PC-3 (cell line): ENCODE data around the gene TINCR. TPM values are rescaled to one million over a fixed set of nuclear protein-coding genes. Genes with fewer than 3 reads are reported as not detected.

ENCODE experiments used
- ATAC-seq: fragments of 200-7000 bp; cut with Tn5 transposase; 2 replicates; pipeline ENCODE4 v1.9.1; 2020; ENCODE audit warnings: mild to moderate bottlenecking, moderate library complexity
- BruUV-seq: library from RNA; stranded (reverse); fragments of 400-500 nt; replicated peaks from 2 replicates; lab custom pipeline; 2021; lab: Mats Ljungman, UMichigan
- CTCF ChIA-PET: fragments of 300-600 bp; sonication (Branson Sonifier 250); formaldehyde crosslinking; loops from one replicate; lab custom pipeline; 2022; ENCODE audit warnings: antibody characterized with exemption; lab: Charles Lee
- POLR2A ChIA-PET: fragments of 300-600 bp; sonication (Branson Sonifier 250); formaldehyde crosslinking; loops from one replicate; lab custom pipeline; 2022; ENCODE audit warnings: antibody characterized with exemption; ENCODE audit not compliant: unreplicated experiment; lab: Charles Lee
- DNase-seq: peaks from one replicate; pipeline ENCODE4 v3.0.0-alpha.2; 2015
- H2AFZ ChIP-seq: fragments of 300-600 bp; sonication (generic); 2 replicates; pipeline ENCODE4 v1.6.0; 2016; ENCODE audit warnings: antibody characterized with exemption, low read length
- H3F3A ChIP-seq: fragments of 300-600 bp; sonication (generic); one replicate; pipeline ENCODE4 v1.6.0; 2017; ENCODE audit warnings: antibody characterized with exemption, low read length, control low read depth, mild to moderate bottlenecking; ENCODE audit not compliant: unreplicated experiment
- H3K27ac ChIP-seq: fragments of 300-600 bp; sonication (generic); 2 replicates; pipeline ENCODE4 v1.5.1; 2016; ENCODE audit warnings: mild to moderate bottlenecking, low read length
- H3K27me3 ChIP-seq: fragments of 300-600 bp; sonication (generic); 2 replicates; pipeline ENCODE4 v1.6.1; 2016; ENCODE audit warnings: low read length, mixed read lengths
- H3K36me3 ChIP-seq: fragments of 300-600 bp; sonication (generic); 2 replicates; pipeline ENCODE4 v1.6.1; 2016; ENCODE audit warnings: low read depth, mixed run types, low read length, mixed read lengths
- H3K4me1 ChIP-seq: fragments of 300-600 bp; sonication (generic); 2 replicates; pipeline ENCODE4 v1.5.1; 2016; ENCODE audit warnings: low read length; ENCODE audit not compliant: insufficient read depth
- H3K4me2 ChIP-seq: fragments of 300-600 bp; sonication (generic); 2 replicates; pipeline ENCODE4 v1.6.0; 2016; ENCODE audit warnings: low read length
- H3K4me3 ChIP-seq: fragments of 300-600 bp; sonication (generic); 2 replicates; pipeline ENCODE4 v1.5.1; 2016; ENCODE audit warnings: mild to moderate bottlenecking, low read length, mixed read lengths
- H3K79me2 ChIP-seq: fragments of 300-600 bp; sonication (generic); 2 replicates; pipeline ENCODE4 v1.6.1; 2017; ENCODE audit warnings: low read length, mixed read lengths
- H3K9ac ChIP-seq: fragments of 300-600 bp; sonication (generic); 2 replicates; pipeline ENCODE4 v1.6.0; 2016; ENCODE audit warnings: mild to moderate bottlenecking, low read length
- H3K9me2 ChIP-seq: fragments of 300-600 bp; sonication (generic); replicated peaks from 2 replicates; pipeline ENCODE4 v1.6.1; 2016; ENCODE audit warnings: mixed run types, low read length, mixed read lengths
- H3K9me3 ChIP-seq: fragments of 300-600 bp; sonication (generic); 2 replicates; pipeline ENCODE4 v1.6.1; 2016; ENCODE audit warnings: low read length, mixed read lengths
- H4K20me1 ChIP-seq: fragments of 300-600 bp; sonication (generic); 2 replicates; pipeline ENCODE4 v1.6.1; 2016; ENCODE audit warnings: low read length, mixed read lengths
- CTCF ChIP-seq: fragments of 300-600 bp; sonication (generic); conservative IDR thresholded peaks from 2 replicates; pipeline ENCODE4 v1.5.1; 2017; ENCODE audit warnings: antibody characterized with exemption, low read depth, mild to moderate bottlenecking, low read length
- EZH2 ChIP-seq: fragments of 300-600 bp; sonication (generic); IDR thresholded peaks from one replicate; pipeline ENCODE4 v1.6.1; 2017; ENCODE audit warnings: antibody characterized with exemption, mild to moderate bottlenecking, low read length; ENCODE audit not compliant: unreplicated experiment
- EZH2phosphoT487 ChIP-seq: fragments of 300-600 bp; sonication (generic); IDR thresholded peaks from 2 replicates; pipeline ENCODE4 v1.6.1; 2018; ENCODE audit warnings: mild to moderate bottlenecking, antibody characterized with exemption, low read length, borderline replicate concordance
- intact Hi-C: fragments of 100-400 bp; cut with micrococcal nuclease; formaldehyde crosslinking; loops from 2 replicates; pipeline ENCODE4 v1.9.0; 2023
- total RNA-seq: library from RNA; depleted of rRNA; stranded (reverse); fragments of >200 nt; gene quantifications from 2 replicates; pipeline ENCODE4 v1.2.3, GENCODE V29; 2014

TINCR gene
- total RNA-seq, 1 experiment from 2014 or later = 0.58 TPM

DNA sequence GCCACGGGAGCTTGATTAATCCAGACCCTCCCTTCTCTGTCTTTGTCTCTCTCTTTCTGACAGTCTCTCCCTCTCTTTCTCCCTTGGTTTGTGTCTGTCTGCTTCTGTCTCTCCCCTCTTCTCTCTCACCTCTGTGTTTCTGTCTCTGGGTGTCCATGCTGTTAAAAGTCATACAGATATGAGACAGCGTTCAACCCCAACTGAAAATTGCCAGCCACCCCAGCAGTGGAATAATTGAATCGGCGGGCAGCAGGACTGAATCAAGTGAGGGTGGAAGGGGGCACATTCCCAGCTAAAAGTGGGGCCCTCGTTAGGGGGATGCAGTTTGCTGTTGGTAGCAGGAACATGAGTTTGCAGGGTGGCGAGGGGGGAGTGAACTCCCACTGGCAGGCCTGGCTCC is 43.7 kb downstream of the TINCR start:
- POLR2A ChIA-PET = no interaction called here
- Histone ChIP-seq H3K27me3 (peaks cover 12% of the 10 kb centered on the region; the same call in 1 of the 2 replicates), H2AFZ (no peak overlapping the region), H3K9ac (no peak overlapping the region), H3K36me3 (no peaks in the 10 kb centered on the region), H3K9me2 (no peaks in the 10 kb centered on the region), H3K4me1 (no peaks in the 10 kb centered on the region), H3K4me3 (no peak overlapping the region), H3F3A (no peaks in the 10 kb centered on the region), H4K20me1 (no peaks in the 10 kb centered on the region), H3K4me2 (no peak overlapping the region), H3K9me3 (no peaks in the 10 kb centered on the region), H3K27ac (no peak overlapping the region), H3K79me2 (no peaks in the 10 kb centered on the region)
- no TSS peak for BruUV-seq
- TF ChIP-seq CTCF = no peak
- no peak for TF ChIP-seq EZH2phosphoT487
- TF ChIP-seq EZH2 = no peak
- DNase-seq (no peak), ATAC-seq (no peak)
- CTCF ChIA-PET = no interaction called here
- intact Hi-C loops = no loop called here

DNA sequence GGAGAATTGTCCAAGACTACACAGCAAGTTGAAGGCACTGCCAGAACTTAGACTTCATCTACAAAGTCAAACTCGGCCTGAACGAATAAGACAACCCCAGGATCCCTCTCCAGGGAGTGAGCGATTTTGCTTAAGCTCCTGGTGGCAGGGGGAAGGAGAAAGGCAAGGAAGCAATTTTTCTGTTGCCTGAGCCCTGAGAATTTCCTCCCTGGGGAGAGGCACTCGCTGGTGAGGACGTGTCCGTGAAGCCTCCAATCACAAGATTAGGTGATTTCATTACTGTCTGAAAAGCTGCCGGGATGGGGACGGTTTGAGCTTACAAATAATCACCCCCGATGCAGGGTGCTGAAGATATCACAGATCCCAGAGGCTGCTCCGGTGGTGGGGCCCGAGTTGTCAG is 45.6 kb downstream of the TINCR start:
- no peaks in the 10 kb centered on the region for H3K36me3 ChIP-seq
- no peak overlapping the region for H3K4me2 ChIP-seq
- DNase-seq (no peak), ATAC-seq (no peak)
- no peaks in the 10 kb centered on the region for H3K79me2 ChIP-seq
- no peak overlapping the region for H2AFZ ChIP-seq
- H4K20me1 ChIP-seq = no peaks in the 10 kb centered on the region
- H3F3A ChIP-seq = no peaks in the 10 kb centered on the region
- H3K9me2 ChIP-seq = no peaks in the 10 kb centered on the region
- TF ChIP-seq CTCF (no peak), EZH2 (no peak), EZH2phosphoT487 (no peak)
- H3K4me1 ChIP-seq = no peaks in the 10 kb centered on the region
- ChIA-PET POLR2A (no interaction called here), CTCF (no interaction called here)
- H3K27me3 ChIP-seq = peaks cover 12% of the 10 kb centered on the region; the same call in 1 of the 2 replicates
- H3K27ac ChIP-seq = no peak overlapping the region
- no TSS peak for BruUV-seq
- H3K4me3 ChIP-seq = no peak overlapping the region
- intact Hi-C loops = no loop called here
- no peaks in the 10 kb centered on the region for H3K9me3 ChIP-seq
- H3K9ac ChIP-seq = no peak overlapping the region

- Histone ChIP-seq H3K4me3 (no peak overlapping the region), H3K27me3 (peaks cover 10% of the 10 kb centered on the region; the same call in 1 of the 2 replicates), H3K27ac (no peak overlapping the region), H3F3A (no peaks in the 10 kb centered on the region), H2AFZ (no peak overlapping the region), H3K9me2 (no peaks in the 10 kb centered on the region), H3K4me2 (no peak overlapping the region), H3K36me3 (no peaks in the 10 kb centered on the region), H3K4me1 (no peaks in the 10 kb centered on the region), H4K20me1 (no peaks in the 10 kb centered on the region), H3K9ac (no peak overlapping the region), H3K9me3 (peaks cover 9% of the 10 kb centered on the region), H3K79me2 (no peaks in the 10 kb centered on the region)
- intact Hi-C loops = no loop called here
- POLR2A ChIA-PET = no interaction called here
- BruUV-seq = no TSS peak
- ATAC-seq (no peak), DNase-seq (no peak)
- CTCF ChIA-PET = no interaction called here
- TF ChIP-seq CTCF (no peak), EZH2phosphoT487 (no peak), EZH2 (no peak)
Measured at GRCh38 chr19:5520501-5520900, 47.3 kb downstream of the TINCR start.
